GM12891 (cell line): ENCODE data around the gene TNS3.

Source experiments
- POLR2A ChIP-seq: IDR thresholded peaks from 2 replicates; pipeline ENCODE4 v1.6.1; 2011; ENCODE audit warnings: low read depth, low read length, control low read depth
- POLR2AphosphoS5 ChIP-seq: IDR thresholded peaks from 2 replicates; pipeline ENCODE4 v1.6.1; 2011; ENCODE audit warnings: low read depth, low read length, control low read depth

DNA sequence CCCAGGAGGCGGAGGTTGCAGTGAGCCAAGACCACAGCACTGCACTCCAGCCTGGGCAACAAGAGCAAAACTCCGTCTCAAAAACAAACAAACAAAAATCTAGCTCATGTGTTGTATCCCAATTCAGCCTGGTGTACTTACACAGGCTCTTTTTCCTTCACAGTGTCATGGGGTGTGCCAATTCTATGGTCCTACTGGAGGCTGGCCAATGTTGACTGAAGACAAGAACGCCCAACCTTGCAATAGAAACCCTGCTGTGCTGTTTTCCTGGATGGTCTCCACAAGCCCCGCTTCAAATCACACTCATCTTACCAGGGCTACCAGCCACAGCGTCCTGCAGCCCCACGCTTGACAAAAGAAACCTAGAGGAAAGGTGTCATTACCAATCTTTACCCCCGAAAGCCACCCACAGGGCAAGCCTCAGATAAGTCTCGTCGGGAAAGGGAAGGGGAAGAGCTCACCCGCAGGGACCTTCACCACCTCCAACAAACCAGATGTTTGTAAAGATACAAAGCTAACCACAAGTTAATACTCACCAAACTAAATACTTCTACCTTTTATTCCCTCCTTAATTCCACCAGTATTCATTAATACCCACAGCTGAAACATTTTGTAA, 64.8 kb downstream of the TNS3 start:
- no peak for TF ChIP-seq POLR2AphosphoS5
- no peak for TF ChIP-seq POLR2A
